Activated T-helper 2 cell treated with anti-CD3 and anti-CD28 coated beads, Interferon-gamma antibody, Interleukin-2, Interleukin-4, amounts not matched to agents 10 μg/mL and 5 μg/mL and 100 μg/mL, durations not matched to agents 14 hours and 24 hours and 36 hours (primary cell): ENCODE results near the gene MRGPRG. TPM values are rescaled to one million over a fixed set of nuclear protein-coding genes. Genes with fewer than 3 reads are reported as not detected.

ENCODE experiments used
- DNase-seq: peaks from one replicate; pipeline ENCODE4 v3.0.0; 2021; ENCODE audit warnings: low spot score
- H3K27ac Mint-ChIP-seq: one replicate; pipeline ENCODE4 v1.8.0; 2021; ENCODE audit warnings: mixed read lengths
- H3K27me3 Mint-ChIP-seq: one replicate; pipeline ENCODE4 v1.8.0; 2021; ENCODE audit warnings: low read depth, mixed read lengths
- H3K36me3 Mint-ChIP-seq: one replicate; pipeline ENCODE4 v1.8.0; 2021; ENCODE audit warnings: low read depth, mixed read lengths
- H3K4me1 Mint-ChIP-seq: one replicate; pipeline ENCODE4 v1.8.0; 2021; ENCODE audit warnings: low read depth, mixed read lengths
- H3K4me3 Mint-ChIP-seq: one replicate; pipeline ENCODE4 v1.8.0; 2021; ENCODE audit warnings: low read depth, mild to moderate bottlenecking, moderate library complexity, mixed read lengths
- H3K9me3 Mint-ChIP-seq: one replicate; pipeline ENCODE4 v1.8.0; 2021; ENCODE audit warnings: mixed read lengths
- intact Hi-C: fragments of 100-400 bp; cut with micrococcal nuclease; formaldehyde crosslinking; loops from one replicate; pipeline ENCODE4 v1.15.1; 2023
- total RNA-seq: library from RNA; stranded (reverse); gene quantifications from 2 replicates; pipeline ENCODE4 v1.2.3, GENCODE V29; 2022

Gene MRGPRG
- total RNA-seq, 1 donor from 2014 or later, result not detected

DNA sequence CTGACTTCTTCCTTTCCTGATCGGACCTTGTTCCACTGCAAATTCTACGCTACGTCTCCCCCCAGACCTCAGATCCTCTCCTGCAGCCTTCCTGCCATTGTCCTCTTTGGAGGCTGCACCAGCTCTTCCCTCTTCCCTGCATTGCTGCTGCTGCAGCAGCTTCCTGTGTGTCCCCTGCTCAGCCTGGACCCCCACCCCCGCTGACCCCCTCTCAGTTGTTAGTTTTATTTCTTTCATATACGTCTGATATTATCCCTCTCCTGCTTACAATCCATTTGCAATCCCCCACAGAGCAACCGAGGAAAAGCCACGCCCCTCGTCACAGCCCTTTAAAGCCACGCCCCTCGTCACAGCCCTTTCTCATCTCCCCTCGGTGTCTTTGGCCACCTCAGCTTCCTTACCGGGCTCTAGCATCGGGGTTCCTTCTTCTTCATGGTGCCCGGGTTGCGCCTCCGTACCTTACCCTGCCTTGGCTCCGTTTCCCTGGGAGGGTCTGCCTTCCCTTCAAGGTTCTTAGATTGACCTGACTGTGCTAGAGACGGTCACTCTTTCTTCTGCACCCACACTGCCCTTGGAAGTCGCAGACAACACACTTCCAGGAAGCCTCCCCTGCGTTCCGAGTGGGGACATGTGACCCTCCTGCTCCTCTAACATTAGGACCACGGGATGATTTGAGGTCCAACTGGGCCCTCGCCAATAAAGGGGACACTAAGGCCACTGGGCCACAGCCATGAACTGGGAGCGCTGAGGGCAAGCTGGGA lies 4.8 kb downstream of the MRGPRG start:
- Mint-ChIP-seq H3K4me3 (no peak overlapping the region), H3K27me3 (peaks cover 9% of the 10 kb centered on the region), H3K4me1 (peaks cover 4% of the 10 kb centered on the region), H3K36me3 (no peaks in the 10 kb centered on the region), H3K27ac (no peak overlapping the region), H3K9me3 (no peaks in the 10 kb centered on the region)
- no peak for DNase-seq
- intact Hi-C loops, result loop anchor here (10.0 kb wide), 1 partner anchor 99 kb away; no protein-coding TSS in a partner anchor

GRCh38 chr11:3208272-3208671 lies 10.3 kb downstream of the MRGPRG start:
- DNase-seq, result no peak
- H3K27ac Mint-ChIP-seq, result no peak overlapping the region
- H3K36me3 Mint-ChIP-seq, result no peaks in the 10 kb centered on the region
- no peaks in the 10 kb centered on the region for H3K4me1 Mint-ChIP-seq
- no peaks in the 10 kb centered on the region for H3K9me3 Mint-ChIP-seq
- no peak overlapping the region for H3K4me3 Mint-ChIP-seq
- peaks cover 10% of the 10 kb centered on the region for H3K27me3 Mint-ChIP-seq
- intact Hi-C loops, result no loop called here

GRCh38 chr11:3207526-3208189 lies 11.0 kb downstream of the MRGPRG start:
- no peaks in the 10 kb centered on the region for H3K4me1 Mint-ChIP-seq
- DNase-seq, result no peak
- intact Hi-C loops, result no loop called here
- H3K27ac Mint-ChIP-seq, result no peak overlapping the region
- H3K9me3 Mint-ChIP-seq, result no peaks in the 10 kb centered on the region
- H3K27me3 Mint-ChIP-seq, result peaks cover 12% of the 10 kb centered on the region
- no peaks in the 10 kb centered on the region for H3K36me3 Mint-ChIP-seq
- H3K4me3 Mint-ChIP-seq, result no peak overlapping the region

DNA sequence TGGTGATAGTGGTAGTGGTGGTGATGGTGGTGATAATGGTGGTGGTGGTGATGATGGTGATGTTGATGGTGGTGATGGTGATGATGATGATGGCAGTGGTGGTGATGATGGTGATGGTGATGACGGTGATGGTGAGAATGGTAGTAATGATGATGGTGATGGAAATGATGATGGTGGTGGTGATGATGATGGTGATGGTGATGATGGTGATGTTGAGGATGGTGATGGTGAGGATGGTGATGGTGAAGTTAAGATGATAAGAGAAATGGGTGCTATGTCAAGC lies 11.8 kb downstream of the MRGPRG start:
- Mint-ChIP-seq H3K27me3 (peaks cover 13% of the 10 kb centered on the region), H3K27ac (no peak overlapping the region), H3K36me3 (no peaks in the 10 kb centered on the region), H3K4me1 (no peaks in the 10 kb centered on the region), H3K4me3 (no peak overlapping the region), H3K9me3 (no peaks in the 10 kb centered on the region)
- no peak for DNase-seq
- intact Hi-C loops, result no loop called here

GRCh38 chr11:3206156-3206921 lies 12.3 kb downstream of the MRGPRG start:
- Mint-ChIP-seq H3K4me3 (no peak overlapping the region), H3K27ac (no peak overlapping the region)
- intact Hi-C loops, result no loop called here

GRCh38 chr11:3205261-3206155 lies 13.1 kb downstream of the MRGPRG start:
- no peak overlapping the region for H3K4me3 Mint-ChIP-seq
- intact Hi-C loops, result no loop called here
- H3K4me1 Mint-ChIP-seq, result no peaks in the 10 kb centered on the region
- DNase-seq, result no peak
- no peaks in the 10 kb centered on the region for H3K9me3 Mint-ChIP-seq
- no peaks in the 10 kb centered on the region for H3K36me3 Mint-ChIP-seq
- H3K27ac Mint-ChIP-seq, result no peak overlapping the region
- peaks cover 7% of the 10 kb centered on the region for H3K27me3 Mint-ChIP-seq

More at GRCh38 chr11:3206156-3206921, 12.3 kb downstream of the MRGPRG start:
- Mint-ChIP-seq H3K27me3 (peaks cover 8% of the 10 kb centered on the region), H3K4me1 (no peaks in the 10 kb centered on the region), H3K36me3 (no peaks in the 10 kb centered on the region), H3K9me3 (no peaks in the 10 kb centered on the region)
- DNase-seq, result no peak

DNA sequence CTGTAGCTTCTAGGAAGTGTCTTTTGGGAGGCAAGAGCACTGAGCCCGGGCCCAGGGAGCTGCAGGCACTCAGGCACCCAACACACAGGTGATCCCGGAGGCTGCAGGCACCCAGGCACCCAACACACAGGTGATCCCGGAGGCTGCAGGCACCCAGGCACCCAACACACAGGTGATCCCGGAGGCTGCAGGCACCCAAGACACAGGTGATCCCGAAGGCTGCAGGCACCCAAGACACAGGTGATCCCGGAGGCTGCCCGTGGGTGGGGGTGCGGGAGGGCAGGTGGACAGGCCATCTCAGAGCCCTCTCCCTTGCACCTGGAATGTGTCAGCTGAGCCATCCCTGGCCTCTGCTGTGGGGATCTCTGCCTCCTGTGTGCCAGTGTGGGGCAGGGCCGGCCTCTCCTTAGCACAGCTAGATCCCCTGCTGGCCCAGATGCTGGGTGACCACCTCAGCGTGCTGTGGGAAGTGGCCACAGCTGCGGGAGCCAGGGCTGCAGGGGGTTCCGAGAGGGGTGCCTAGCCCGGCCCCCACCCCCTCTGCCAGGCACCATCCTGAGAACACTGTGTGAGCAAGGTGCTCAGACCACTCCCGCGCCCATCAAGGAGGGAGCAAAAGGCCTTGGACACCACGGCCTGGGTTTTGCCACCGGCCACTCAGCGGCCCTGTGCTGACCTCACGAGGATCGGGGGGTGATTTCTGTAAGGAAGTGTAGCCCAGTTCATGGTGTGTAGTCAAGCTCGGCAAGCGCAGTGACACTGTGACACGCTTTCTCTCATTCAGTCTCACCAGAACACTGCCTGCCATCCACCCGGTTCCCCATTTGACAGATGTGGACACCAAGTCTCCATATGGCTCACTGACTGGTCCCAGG lies 14.2 kb downstream of the MRGPRG start:
- no peaks in the 10 kb centered on the region for H3K36me3 Mint-ChIP-seq
- peaks cover 7% of the 10 kb centered on the region for H3K27me3 Mint-ChIP-seq
- H3K9me3 Mint-ChIP-seq, result no peaks in the 10 kb centered on the region
- DNase-seq, result no peak
- H3K27ac Mint-ChIP-seq, result no peak overlapping the region
- intact Hi-C loops, result no loop called here
- no peaks in the 10 kb centered on the region for H3K4me1 Mint-ChIP-seq
- H3K4me3 Mint-ChIP-seq, result no peak overlapping the region

- Mint-ChIP-seq H3K27me3 (peaks cover 7% of the 10 kb centered on the region), H3K27ac (no peak overlapping the region), H3K9me3 (no peaks in the 10 kb centered on the region), H3K4me3 (no peak overlapping the region), H3K4me1 (no peaks in the 10 kb centered on the region), H3K36me3 (no peaks in the 10 kb centered on the region)
- intact Hi-C loops, result no loop called here
- no peak for DNase-seq
Measured at GRCh38 chr11:3203221-3204043, 15.2 kb downstream of the MRGPRG start.

GRCh38 chr11:3202759-3203158 lies 15.9 kb downstream of the MRGPRG start:
- Mint-ChIP-seq H3K36me3 (no peaks in the 10 kb centered on the region), H3K27me3 (peaks cover 7% of the 10 kb centered on the region), H3K27ac (no peak overlapping the region), H3K4me3 (no peak overlapping the region), H3K9me3 (no peaks in the 10 kb centered on the region), H3K4me1 (no peaks in the 10 kb centered on the region)
- intact Hi-C loops, result no loop called here
- DNase-seq, result no peak

- Mint-ChIP-seq H3K4me3 (no peak overlapping the region), H3K4me1 (no peaks in the 10 kb centered on the region), H3K27ac (no peak overlapping the region), H3K36me3 (no peaks in the 10 kb centered on the region), H3K9me3 (no peaks in the 10 kb centered on the region), H3K27me3 (peaks cover 7% of the 10 kb centered on the region)
- intact Hi-C loops, result no loop called here
- DNase-seq, result no peak
Measured at GRCh38 chr11:3202305-3202704, 16.3 kb downstream of the MRGPRG start.

DNA sequence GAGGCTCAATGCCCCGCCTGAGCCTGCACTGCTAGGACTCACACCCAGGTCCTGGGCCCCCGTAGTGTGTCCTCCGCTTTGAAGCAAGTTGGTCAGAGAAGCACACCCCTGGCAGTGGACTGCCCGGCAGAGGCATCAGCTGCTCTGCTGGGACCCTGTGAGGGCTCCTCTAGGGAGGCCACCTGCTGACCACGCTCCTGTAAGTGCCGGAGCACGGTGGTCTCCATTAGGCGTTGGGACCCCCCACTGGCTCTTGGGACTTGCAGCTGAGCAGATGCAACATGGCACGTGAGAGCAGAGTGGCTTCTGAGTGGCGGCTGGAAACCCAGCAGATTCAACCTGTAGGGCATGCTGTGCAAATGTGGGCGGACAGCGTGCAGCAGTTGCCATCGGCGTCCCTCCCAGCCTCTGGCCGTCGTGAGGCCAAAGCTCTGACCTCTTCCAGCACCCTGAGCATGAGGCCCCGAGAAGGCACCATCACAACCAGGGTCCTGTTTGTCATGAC lies 16.9 kb downstream of the MRGPRG start:
- Mint-ChIP-seq H3K27ac (no peak overlapping the region), H3K4me1 (no peaks in the 10 kb centered on the region), H3K9me3 (no peaks in the 10 kb centered on the region), H3K36me3 (no peaks in the 10 kb centered on the region), H3K27me3 (peaks cover 7% of the 10 kb centered on the region), H3K4me3 (no peak overlapping the region)
- no peak for DNase-seq
- intact Hi-C loops, result no loop called here
